HG03520 (cell line): ENCODE results near the gene FCHSD2.
"Not testable (repeated sequence)": the region's sequence is repeated elsewhere in the genome, so short reads cannot be mapped to it uniquely, and the experiment has no call there.

Experiments
- ATAC-seq: cut with Tn5 transposase; IDR thresholded peaks from one replicate; pipeline ENCODE4 v1.9.1; 2021; ENCODE audit warnings: mild to moderate bottlenecking, moderate library complexity; ENCODE audit not compliant: unreplicated experiment

FCHSD2 gene

DNA sequence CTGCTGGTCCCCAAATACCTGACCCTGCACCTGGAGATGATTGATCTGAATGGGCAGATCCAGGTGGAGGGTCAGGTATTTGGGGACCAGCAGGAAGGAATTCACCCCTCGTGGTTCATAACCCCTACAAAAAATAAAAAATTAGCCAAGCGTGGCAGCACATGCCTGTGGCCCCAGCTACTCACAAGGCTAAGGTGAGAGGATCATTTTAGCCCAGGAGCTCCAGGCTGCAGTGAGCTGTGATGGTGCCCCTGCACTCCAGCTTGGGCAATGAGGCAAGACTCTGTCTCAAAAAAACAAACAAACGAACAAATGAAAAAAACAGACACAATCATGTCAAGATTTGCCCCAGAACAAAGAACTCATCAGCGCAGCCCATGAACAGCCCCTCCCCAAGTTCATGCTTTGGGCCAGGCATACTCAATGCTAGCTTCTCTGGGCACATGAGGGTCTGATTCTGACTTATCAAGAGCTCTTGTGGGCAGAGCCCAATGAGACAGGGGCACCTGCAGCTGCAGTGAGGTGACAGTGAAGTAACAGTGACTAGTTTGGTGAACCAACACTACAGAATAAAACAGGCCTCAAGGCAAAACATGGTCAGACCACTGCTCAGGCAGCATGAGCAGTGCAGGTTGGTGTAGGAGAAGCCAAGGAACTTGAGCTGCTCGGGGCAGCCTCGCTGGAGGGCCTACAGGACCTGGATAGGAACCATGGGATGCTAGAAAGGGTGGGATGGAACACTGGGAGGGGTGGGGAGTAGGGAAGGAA is 10.2 kb upstream of the FCHSD2 start:
- ATAC-seq, result no peak

DNA sequence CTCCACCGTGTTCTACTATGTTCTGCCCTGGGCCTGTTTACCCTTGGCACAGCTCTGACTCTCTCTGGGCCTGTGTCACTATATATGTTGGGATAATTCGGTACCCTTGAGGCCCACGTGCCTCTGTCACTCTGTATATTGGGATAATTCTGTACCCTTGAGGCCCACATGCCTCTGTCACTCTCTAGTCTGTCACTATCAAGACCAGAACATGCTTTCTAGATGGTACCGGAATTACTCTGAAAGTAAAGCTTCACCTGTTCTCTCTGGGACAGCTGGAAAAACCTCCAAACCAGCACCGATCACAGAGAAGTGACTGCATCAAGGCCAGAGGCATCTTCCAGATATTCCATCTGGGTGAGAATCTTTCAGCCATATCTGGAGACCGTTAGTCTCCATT is 9.3 kb upstream of the FCHSD2 start:
- no peak for ATAC-seq

DNA sequence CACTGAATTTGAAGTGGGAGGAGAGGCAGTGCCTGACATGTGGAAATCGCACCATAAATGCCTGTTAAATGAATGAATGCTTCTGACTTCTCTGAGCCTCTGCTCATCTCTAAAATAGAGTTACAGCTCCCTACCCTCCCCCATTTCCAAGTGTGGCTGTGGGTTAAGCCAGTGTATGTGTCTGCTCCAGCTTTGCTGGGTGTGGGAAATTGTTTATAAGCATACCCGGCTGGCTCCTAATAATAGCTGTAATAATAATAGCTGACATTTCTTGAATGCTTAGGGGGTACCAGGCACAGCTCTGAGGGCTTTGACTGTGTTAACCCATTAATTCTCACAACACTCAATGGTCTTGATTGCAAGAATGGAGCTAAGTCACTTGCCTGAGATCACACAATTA is 7.0 kb upstream of the FCHSD2 start:
- no peak for ATAC-seq

DNA sequence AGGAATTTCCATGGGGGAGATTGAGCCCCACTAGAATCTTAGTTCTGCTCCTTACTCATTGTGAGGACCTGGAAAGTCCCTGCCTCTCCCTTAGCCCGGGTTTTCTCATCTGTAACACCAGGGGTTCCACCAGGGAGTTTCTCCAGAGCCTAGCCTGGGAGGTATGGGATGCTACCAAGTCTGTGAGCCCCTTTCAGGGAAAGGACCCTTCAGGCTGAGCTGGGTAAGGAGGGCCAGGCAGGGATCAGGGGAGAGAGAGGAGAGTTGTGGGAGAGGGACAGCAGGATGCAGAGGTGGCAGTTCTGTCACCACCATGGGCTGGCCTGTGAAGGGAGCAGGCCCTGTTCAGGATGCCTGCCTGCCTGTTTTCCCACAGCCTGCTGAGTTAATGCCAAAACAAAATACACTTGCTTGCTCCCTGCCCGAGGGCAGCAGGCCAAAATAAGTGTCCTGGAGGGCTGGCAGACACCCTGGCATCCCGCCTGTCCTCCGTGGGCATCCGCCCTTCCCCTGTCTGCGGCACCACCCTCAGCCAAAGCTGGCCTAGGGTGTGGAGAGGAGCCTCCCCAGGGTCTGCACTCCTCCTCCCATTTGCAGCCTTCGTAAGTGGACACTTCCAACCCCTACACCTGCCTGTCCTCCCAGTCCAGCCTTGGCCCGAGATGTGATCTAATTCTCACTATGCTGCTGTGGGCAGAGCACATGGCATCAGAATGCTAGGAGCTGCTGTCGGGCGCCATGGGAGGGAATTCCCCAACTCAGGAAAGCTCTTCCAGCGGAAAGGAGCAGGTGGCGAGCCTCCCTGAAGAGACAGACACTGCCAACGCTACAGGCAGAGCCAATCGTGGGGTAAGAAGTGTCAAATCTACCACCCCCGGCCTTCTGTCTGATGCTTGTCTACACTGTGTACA is 5.9 kb upstream of the FCHSD2 start:
- no peak for ATAC-seq

DNA sequence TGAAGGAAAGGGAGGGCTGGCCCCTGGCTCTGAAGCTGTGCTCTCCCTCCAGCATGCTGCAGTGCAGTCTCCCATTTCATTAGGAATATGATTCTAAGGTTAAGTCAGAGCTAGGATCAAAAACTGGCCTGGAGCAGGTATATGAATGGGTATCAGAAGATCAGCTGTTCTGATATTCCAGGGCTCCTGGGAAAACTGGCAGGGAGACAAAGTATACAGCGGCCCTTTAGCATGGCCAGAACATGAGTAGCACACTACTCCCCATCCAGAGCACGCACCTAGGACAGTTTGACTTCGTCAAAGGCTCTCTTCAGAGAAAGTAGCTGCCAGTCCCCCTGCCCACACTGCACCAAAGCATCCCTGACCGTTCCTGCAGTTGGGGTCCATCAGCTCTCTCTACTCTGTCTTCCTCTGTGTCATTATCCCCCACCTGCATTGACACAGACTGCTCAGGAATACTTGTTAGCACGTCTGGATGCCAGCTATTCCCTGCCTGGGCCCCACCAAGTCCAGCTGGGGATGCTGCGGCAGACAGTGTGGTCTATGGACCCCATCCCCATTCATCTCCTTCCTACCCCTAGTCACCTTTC is 4.0 kb upstream of the FCHSD2 start:
- no peak for ATAC-seq

DNA sequence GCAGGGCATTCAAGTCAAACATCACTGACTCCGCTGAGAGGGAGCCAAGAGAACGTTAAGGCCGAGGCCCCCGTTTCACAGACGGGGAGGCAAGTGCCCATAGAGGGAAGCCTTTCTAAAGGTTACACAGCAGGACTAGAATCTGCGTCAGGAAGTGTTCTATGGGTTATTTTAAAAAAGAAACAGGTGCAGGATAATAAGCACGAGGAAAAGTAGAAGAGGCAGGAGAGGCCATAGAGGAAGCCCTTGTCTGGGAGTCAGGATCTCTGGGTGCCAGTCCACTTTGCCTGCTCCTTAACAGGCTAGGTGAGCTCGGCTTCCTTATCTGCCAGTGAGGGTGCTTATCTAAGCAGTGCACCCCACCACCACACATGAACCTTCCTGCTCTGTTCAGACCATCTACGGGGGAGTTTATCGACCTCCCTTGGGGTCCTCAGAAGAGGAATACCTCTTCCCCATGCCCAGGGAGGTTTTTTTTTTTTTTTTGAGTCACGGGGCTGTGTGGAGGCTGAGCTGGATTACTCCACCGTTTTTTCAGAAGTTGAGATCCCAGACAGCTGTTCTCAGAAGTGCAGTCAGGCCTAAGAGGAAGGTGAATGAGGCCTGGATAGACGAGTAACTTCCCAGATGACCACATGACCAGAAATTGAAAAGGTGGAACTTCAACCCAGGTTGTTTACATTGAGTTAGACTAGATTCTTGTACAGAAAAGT is 1.2 kb upstream of the FCHSD2 start:
- no peak for ATAC-seq

DNA sequence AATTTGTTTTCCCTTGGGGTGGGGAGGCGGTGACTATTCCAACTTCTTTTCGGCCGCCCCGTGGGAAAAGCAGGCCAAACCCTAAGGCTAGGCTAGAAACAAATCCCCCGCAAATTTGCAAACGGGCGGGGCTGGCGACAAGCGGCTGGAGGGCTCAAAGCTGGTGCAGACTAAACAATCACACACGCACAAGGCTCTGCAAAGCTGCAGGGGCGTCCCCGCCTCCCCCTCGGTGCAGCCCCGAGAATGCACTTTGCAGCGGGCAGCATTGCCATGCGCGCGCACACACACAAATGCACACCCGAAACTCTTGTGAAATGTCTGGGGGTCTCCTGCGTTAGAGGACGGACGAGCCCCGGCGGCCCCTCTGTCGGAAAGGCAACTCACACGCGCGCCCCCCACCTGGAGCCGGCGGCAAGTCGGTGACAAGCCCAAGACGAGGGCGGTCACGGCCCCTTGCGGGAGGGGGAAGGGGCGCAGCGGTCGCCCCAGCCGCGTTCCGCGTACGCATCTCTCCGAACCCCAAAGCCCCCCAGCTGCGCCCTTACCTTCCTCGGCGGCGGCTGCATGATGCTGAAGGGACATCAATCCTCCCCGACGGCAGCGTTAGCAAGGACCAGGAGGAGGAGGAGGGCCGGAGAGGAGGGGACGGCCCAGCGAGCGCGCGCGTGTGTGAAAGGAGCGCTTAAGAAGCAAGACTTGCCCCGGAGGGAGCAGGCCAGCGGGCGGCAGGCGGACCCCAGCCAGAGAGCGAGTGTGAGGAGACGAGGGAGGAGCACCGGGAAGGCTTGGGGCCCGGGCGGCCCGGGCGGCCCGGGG is 600 bp downstream of the FCHSD2 start:
- peak; percentile 21 for ATAC-seq

DNA sequence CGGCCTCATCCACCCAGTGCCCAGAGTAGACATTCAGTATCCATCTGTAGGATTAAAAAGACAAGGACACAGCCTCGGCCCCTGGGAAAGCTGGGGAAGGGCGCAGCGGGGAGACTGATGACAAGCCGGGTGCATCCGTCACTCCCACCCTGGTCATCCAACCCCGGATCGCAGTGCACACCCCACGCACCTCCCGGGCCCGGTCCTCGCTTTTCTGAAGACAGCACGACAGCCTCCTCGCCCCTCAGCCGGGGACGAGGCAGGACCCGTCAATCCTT is 1.1 kb downstream of the FCHSD2 start:
- ATAC-seq, result no peak

DNA sequence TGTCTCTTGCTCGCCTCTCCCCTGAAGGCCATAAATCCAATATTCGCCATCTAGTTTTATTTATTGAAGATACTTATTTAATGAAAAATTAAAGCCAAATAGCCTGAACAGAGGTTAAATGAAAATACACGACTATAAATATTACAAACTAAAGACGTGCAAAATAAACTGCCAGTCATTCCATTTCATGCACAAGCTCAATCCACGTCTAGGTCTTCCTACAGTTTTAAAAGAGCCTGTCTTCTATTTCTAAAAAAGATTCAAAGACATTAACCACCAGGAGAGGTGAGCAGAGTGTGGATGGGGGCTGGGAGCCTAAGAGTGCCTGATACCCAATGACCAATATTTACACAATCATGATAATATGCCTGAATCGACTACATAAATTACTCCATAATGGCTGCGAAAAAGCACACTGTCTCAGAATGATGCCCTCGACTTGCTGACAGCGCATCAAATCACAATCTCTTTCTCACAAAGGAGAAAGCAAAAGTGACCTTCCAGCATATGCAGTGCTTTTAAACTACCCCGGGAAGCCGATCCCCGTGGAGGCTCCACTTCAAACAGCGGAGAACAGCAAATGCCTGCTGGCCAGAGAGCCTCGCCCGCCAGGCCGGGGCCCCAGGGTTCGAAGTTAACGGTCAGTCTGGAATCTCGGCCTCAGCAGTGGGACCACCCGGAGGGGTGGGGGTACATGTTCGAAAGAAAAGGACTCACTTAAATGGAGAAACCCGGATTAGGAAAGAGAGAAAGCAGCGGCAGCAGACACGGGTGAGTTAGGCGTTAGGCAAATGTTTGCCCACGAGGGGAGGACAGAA is 1.7 kb downstream of the FCHSD2 start:
- ATAC-seq, result no peak

DNA sequence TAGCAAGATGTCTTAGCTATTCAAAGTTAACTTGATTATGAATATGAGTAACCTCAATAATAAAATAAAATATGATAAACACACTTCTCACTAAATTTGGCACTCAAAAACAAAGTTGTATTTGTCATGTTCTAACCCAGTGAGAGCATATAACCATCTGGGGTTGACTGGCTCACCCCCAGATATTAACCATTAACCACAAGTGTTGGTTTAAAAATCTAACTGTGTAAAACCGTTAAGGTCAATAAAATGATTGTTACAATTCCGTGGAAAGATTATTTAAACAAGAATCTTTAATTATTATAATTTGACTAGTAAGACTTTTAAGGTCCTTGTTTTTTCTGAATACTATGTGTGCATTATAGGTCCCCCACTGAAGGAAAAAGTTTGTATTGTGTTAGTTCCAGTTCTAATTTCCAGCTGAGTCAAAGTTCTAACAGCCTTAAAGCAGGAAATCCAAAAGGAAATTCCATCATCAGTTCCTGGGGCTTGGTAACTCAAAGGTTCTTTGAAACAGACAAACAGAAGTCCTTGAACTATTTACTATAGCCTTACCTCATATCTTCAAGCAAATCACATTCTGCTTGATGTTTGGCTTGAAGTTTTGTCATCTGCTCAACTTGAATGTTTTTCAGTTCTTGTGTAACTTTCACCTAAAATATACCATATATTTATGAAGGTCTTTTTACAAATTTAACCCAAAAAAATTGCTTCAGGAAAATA is 2.5 kb downstream of the FCHSD2 start:
- ATAC-seq, result no peak

DNA sequence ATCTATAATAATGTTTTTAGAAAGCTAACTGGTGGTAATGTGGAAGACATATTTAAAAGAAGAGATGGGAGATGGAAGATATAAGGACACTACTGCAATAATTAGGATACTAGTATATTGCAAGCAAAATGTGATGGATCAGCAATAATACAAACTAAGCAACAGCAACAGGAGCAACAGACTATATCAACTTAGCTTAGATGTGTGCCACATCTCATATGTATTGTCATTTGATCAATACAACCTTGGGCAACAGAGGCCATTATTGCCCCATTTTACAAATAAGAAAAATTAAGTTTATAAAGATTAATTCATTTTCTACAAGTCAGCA is 4.2 kb downstream of the FCHSD2 start:
- no peak for ATAC-seq

DNA sequence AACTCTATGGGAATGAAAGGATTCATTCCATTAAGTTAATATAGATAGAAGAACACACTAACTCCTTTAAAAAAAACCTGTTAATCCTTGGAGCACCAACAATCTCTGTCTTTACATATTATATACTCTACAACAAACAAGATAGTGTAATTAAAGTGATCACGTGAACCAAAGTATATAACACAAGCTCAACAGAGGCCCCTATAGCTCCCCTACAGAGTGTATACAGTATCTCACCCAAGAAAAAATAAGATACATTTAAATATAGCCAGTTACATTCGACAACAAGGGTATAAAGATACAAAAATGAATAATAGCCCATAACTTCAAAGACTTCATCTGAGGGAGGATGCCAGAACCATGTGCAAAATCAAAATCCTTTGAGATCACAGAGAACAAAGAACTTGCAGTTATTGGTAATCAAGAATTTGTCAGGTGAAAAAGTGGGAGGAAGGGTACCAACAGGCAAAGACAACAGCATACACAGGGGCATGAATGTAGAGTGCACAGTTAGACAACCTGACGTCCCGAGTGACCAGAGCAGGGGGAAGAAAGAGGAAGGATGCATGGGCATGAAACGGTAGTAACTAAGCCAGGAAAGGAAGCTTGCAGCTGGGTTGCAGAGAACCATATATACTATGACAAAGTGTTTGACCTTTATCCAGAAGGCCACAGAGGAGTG is 4.7 kb downstream of the FCHSD2 start:
- no peak for ATAC-seq

DNA sequence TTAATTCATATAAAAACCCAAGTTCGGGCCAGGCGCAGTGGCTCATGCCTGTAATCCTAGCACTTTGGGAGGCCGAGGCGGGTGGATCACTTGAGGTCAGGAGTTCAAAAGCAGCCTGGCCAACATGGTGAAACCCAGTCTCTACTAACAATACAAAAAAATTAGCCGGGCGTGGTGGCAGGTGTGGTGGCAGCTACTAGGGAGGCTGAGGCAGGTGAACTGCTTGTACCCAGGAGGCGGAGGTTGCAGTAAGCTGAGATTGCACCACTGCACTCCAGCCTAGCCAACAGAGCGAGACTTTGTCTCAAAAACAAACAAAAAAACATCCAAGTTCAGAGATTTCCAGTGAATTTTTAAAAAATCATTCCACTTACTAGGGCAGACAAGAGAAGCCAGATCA is 5.4 kb downstream of the FCHSD2 start:
- ATAC-seq, result not testable (repeated sequence)

DNA sequence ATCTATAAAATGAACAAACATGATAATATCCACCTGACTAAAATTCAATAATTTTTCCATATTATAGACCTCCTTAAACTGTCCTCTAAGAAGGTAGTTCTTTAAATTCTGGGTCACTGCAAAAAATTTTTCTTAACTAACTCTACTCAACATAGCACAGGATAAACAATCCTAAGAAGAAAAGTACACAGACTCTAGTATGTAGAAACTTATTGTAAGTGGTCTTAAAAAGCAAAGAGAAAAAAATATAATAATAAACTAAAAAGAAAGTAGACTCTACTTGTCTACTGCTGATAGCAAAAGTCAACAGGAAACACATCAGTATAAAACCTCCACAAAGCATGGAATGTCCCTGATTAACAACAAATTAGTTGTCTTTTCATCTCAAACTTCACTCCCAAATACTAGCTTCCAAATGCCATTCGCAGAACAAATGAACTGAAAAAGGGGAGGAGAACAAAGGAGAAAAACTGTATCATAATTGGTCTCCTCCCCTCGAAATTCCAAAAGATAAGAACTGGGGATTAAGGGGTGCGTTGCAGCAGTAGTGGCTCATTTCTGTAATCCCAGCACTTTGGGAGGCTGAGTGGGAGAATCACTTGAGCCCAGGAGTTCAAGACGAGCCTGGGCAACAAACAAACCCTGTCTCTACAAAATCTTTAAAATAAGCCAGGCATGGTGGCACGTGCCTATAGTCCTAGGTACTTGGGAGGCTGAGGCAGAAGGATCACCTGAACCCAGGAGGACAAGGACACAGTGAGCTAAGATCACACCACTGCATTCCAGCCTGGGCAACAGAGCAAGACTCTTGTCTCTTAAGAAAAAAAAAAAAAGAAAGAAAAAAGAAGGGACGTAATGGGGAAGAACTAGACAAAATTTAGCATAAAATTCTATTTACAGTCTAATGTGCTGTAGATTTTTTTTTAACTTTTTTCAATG is 6.5 kb downstream of the FCHSD2 start:
- no peak for ATAC-seq

DNA sequence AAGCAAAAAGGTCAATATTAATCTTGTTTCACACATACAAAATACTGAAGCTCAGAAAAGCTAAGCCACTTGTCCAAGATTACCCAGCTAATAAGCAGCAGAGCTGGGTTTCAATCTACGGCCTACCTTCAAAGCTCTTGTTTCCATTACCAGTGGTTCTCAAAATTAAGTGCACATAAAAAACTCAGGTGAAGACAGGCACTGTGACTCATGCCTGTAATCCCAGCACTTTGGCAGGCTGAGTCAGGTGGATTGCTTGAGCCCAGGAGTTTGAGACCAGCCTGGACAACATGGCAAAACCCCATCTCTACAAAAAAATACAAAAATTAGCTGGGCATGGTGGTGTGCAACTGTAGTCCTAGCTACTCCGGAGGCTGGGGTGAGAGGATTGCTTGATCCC is 9.8 kb downstream of the FCHSD2 start:
- ATAC-seq, result not testable (repeated sequence)

DNA sequence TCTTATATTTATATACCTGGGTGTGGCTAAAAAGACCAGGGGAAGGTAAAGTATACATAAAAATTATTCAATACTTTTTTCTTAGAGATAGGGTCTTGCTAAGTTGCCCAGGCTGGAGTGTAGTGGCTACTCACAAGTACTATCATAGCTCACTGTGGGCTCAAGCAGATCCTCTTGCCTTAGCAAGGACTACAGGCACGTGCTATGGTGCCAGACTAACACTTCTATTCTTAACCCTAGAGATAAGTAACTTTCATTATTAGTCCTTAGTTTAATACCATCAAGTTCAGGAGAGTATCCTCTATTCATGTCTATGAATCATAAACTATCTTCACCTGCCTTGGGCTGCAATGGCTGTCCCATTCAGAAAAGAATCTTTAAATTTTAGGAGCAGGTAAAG is 11.9 kb downstream of the FCHSD2 start:
- ATAC-seq, result no peak

DNA sequence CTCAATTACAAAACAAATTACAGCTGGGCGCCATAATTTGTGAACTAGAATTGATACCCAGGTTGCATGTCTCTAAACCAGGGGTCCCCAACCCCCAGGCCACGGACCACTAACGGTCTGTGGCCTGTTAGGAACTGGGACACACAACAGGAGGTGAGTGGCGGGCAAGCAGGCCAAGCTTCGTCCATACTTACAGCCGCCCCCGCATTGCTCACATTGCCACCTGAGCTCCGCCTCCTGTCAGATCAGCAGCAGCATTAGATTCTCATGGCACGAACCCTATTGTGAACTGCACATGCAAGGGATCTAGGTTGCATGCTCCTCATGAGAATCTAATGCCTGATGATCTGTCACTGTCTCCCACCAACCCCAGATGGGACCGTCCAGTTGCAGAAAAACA is 12.9 kb downstream of the FCHSD2 start:
- ATAC-seq, result no peak
